ENCODE measurements around the gene KCNK4. TPM values are rescaled to one million over a fixed set of nuclear protein-coding genes. Genes with fewer than 3 reads are reported as not detected.

KCNK4 gene
- total and polyA plus RNA-seq, 2 of the 13 experiments (the other 11 are each of a cell fraction or from before 2014, with no cell fraction given): not detected

DNA sequence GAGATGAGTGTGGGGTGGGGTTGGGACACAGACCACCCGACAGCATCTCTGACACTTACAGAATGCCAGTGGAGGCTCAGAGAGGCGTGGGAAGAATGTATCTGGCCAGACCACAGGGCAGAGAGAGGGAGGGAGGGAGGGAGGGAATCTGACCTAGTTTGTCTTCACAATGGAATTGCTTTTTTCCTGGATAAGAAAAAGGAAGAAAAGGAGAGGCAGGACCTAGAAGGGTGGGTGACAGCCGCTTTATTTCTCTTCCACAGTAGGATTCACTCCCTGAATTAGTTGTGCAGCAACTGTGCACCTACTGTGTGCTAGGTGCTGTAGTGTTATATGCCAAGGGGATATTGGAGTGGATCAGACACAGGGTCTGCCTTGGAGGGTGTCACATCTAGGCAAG is 3.7 kb downstream of the KCNK4 start:
- intact Hi-C loops (cut with micrococcal nuclease; ENCODE audit: unreplicated experiment): no loop called here
- ChIA-PET POLR2A (no interaction called here), CTCF (ENCODE audit: low intra/inter-chr PET ratio, low total read pairs) (no interaction called here)
- 23% methylated on average over 3 of the region's 3 CpGs for WGBS (ENCODE audit: low lambda C conversion rate)
- Histone ChIP-seq H3K4me3 (replicated peaks in 1 of 3; ENCODE audit: insufficient read depth in 1 of 3, low read depth in 2 of 3, low read length in 3 of 3) (no peak overlapping the region), H3K27me3 (ENCODE audit: control insufficient read depth in 1 of 2, insufficient read depth in 2 of 2, low read length in 2 of 2) (peaks cover 39 to 92% of the 10 kb centered on the region in 2 experiments), H3K9ac (ENCODE audit: insufficient read depth, low read depth, low read length) (no peak overlapping the region), H3K27ac (ENCODE audit: extremely low read length, insufficient read depth, low read length) (no peak overlapping the region), H4K20me1 (ENCODE audit: insufficient read depth, low read length) (0 out of 2 replicates have a peak, but pooled peaks cover 5% of the 10 kb centered on the region), H3K4me2 (ENCODE audit: low read depth, low read length) (no peak overlapping the region), H3K36me3 (replicated peaks in 1 of 2; ENCODE audit: control insufficient read depth in 1 of 2, insufficient read depth in 2 of 2, low read length in 2 of 2) (no peaks in the 10 kb centered on the region), H3K79me2 (ENCODE audit: insufficient read depth, low read length) (no peaks in the 10 kb centered on the region), H3K4me1 (ENCODE audit: insufficient read depth, low read length) (peaks cover 6% of the 10 kb centered on the region), H2AFZ (ENCODE audit: low read length) (no peak overlapping the region), H3K9me3 (ENCODE audit: low read length) (no peaks in the 10 kb centered on the region)
- in situ Hi-C loops (cut with HindIII; ENCODE audit: extremely low pct_ligation_motif_present, low pct_unique_long_range_greater_than_20kb): no loop called here
- no peak for ATAC-seq
- no TSS peak for BruUV-seq (replicated peaks)
- no peak for DNase-seq (ENCODE audit: low spot score)
- TF ChIP-seq PAF1 (CRISPR knock-in tag; IDR thresholded peaks at IDR 0.05): no peak
- peak; percentile 62; the same call in 1 of the 2 replicates for TF ChIP-seq ZKSCAN1 (IDR thresholded peaks at IDR 0.05; ENCODE audit: low read length)
- no peak for TF ChIP-seq ZBTB20 (CRISPR knock-in tag; IDR thresholded peaks at IDR 0.05; ENCODE audit: borderline replicate concordance, low read depth)
- TF ChIP-seq ZNF510 (CRISPR knock-in tag; IDR thresholded peaks at IDR 0.05; ENCODE audit: low read depth): no peak
- FAIRE-seq: no peak

DNA sequence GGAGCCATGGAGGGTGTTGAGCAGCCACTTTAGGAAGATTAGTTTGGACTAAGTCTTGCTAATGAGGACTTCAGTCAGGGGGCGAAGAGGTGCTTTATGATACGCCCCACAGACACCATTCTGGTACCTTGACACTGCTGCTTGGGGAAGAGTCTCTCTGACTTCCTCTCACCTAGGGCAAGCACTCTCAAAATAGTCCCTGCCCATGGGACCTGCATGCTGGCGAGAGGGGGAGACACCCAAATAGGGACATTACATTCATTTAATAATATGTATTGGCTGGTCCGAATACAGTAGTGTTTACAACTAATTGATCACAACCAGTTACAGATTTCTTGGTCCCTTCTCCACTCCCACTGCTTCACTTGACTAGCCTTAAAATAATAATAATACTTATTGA is 4.7 kb downstream of the KCNK4 start:
- ChIA-PET CTCF (ENCODE audit: low intra/inter-chr PET ratio, low total read pairs) (no interaction called here), POLR2A (no interaction called here)
- 0 out of 2 replicates have a peak, but pooled peaks cover 5% of the 10 kb centered on the region for H4K20me1 ChIP-seq (ENCODE audit: insufficient read depth, low read length)
- no peak for FAIRE-seq
- H3K4me1 ChIP-seq (ENCODE audit: insufficient read depth, low read length): peaks cover 15% of the 10 kb centered on the region
- no peak overlapping the region for H3K4me3 ChIP-seq (replicated peaks in 1 of 3; ENCODE audit: insufficient read depth in 1 of 3, low read depth in 2 of 3, low read length in 3 of 3)
- H3K27ac ChIP-seq (ENCODE audit: extremely low read length, insufficient read depth, low read length): no peak overlapping the region
- WGBS (ENCODE audit: low lambda C conversion rate): 27% methylated on average over 4 of the region's 4 CpGs
- H2AFZ ChIP-seq (ENCODE audit: low read length): no peak overlapping the region
- intact Hi-C loops (cut with micrococcal nuclease; ENCODE audit: unreplicated experiment) (no loop called here), in situ Hi-C loops (cut with HindIII; ENCODE audit: extremely low pct_ligation_motif_present, low pct_unique_long_range_greater_than_20kb) (no loop called here)
- ATAC-seq: no peak
- BruUV-seq (replicated peaks): no TSS peak
- H3K4me2 ChIP-seq (ENCODE audit: low read depth, low read length): no peak overlapping the region
- H3K9me3 ChIP-seq (ENCODE audit: low read length): no peaks in the 10 kb centered on the region
- no peak overlapping the region for H3K9ac ChIP-seq (ENCODE audit: insufficient read depth, low read depth, low read length)
- peaks cover 38 to 94% of the 10 kb centered on the region in 2 experiments for H3K27me3 ChIP-seq (ENCODE audit: control insufficient read depth in 1 of 2, insufficient read depth in 2 of 2, low read length in 2 of 2)
- no peaks in the 10 kb centered on the region for H3K79me2 ChIP-seq (ENCODE audit: insufficient read depth, low read length)
- no peak for DNase-seq (ENCODE audit: low spot score)
- no peaks in the 10 kb centered on the region for H3K36me3 ChIP-seq (replicated peaks in 1 of 2; ENCODE audit: control insufficient read depth in 1 of 2, insufficient read depth in 2 of 2, low read length in 2 of 2)
- no peak for TF ChIP-seq TCF7 (IDR thresholded peaks at IDR 0.05; ENCODE audit: low read depth)
- no peak for TF ChIP-seq BRCA1 (CRISPR knock-in tag; IDR thresholded peaks at IDR 0.05)
- TF ChIP-seq BCL6 (CRISPR knock-in tag; IDR thresholded peaks at IDR 0.05): no peak
- no peak for TF ChIP-seq KDM4B (CRISPR knock-in tag; IDR thresholded peaks at IDR 0.05)
- no peak for TF ChIP-seq NFKB2 (CRISPR knock-in tag; IDR thresholded peaks at IDR 0.05; ENCODE audit: borderline replicate concordance)
- TF ChIP-seq KLF16 (CRISPR knock-in tag; IDR thresholded peaks at IDR 0.05): no peak
- no peak for TF ChIP-seq NR1H2 (CRISPR knock-in tag; IDR thresholded peaks at IDR 0.05; ENCODE audit: borderline replicate concordance, low read depth)
- no peak for TF ChIP-seq STAG1 (CRISPR knock-in tag; IDR thresholded peaks at IDR 0.05)
- TF ChIP-seq, protein P1, sequence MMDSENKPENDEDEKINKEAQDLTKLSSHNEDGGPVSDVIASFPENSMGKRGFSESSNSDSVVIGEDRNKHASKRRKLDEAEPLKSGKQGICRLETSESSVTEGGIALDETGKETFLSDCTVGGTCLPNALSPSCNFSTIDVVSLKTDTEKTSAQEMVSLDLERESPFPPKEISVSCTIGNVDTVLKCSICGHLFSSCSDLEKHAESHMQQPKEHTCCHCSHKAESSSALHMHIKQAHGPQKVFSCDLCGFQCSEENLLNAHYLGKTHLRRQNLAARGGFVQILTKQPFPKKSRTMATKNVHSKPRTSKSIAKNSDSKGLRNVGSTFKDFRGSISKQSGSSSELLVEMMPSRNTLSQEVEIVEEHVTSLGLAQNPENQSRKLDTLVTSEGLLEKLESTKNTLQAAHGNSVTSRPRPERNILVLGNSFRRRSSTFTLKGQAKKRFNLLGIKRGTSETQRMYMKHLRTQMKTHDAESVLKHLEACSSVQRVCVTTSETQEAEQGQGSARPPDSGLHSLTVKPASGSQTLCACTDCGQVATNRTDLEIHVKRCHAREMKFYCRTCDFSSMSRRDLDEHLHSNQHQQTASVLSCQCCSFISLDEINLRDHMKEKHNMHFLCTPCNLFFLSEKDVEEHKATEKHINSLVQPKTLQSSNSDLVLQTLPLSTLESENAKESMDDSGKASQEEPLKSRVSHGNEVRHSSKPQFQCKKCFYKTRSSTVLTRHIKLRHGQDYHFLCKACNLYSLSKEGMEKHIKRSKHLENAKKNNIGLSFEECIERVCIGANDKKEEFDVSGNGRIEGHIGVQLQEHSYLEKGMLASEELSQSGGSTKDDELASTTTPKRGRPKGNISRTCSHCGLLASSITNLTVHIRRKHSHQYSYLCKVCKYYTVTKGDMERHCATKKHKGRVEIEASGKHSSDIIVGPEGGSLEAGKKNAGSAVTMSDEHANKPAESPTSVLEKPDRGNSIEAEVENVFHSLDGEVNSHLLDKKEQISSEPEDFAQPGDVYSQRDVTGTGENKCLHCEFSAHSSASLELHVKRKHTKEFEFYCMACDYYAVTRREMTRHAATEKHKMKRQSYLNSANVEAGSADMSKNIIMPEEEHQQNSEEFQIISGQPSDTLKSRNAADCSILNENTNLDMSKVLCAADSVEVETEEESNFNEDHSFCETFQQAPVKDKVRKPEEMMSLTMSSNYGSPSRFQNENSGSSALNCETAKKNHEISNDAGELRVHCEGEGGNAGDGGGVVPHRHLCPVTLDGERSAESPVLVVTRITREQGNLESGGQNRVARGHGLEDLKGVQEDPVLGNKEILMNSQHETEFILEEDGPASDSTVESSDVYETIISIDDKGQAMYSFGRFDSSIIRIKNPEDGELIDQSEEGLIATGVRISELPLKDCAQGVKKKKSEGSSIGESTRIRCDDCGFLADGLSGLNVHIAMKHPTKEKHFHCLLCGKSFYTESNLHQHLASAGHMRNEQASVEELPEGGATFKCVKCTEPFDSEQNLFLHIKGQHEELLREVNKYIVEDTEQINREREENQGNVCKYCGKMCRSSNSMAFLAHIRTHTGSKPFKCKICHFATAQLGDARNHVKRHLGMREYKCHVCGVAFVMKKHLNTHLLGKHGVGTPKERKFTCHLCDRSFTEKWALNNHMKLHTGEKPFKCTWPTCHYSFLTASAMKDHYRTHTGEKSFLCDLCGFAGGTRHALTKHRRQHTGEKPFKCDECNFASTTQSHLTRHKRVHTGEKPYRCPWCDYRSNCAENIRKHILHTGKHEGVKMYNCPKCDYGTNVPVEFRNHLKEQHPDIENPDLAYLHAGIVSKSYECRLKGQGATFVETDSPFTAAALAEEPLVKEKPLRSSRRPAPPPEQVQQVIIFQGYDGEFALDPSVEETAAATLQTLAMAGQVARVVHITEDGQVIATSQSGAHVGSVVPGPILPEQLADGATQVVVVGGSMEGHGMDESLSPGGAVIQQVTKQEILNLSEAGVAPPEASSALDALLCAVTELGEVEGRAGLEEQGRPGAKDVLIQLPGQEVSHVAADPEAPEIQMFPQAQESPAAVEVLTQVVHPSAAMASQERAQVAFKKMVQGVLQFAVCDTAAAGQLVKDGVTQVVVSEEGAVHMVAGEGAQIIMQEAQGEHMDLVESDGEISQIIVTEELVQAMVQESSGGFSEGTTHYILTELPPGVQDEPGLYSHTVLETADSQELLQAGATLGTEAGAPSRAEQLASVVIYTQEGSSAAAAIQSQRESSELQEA (CRISPR knock-in tag; IDR thresholded peaks at IDR 0.05; ENCODE audit: not compliant biosample characterization): no peak

All from HepG2 (cell line).